Right atrium auricular region (tissue), 2 donors: ENCODE results near the gene SGCA. TPM values are rescaled to one million over a fixed set of nuclear protein-coding genes. Genes with fewer than 3 reads are reported as not detected.
A peak's percentile ranks its signal among the peaks of the same experiment; 100 is the strongest.

Experiments used
- DNase-seq: peaks from one replicate; pipeline ENCODE4 v3.0.0-alpha.2; 2019; ENCODE audit warnings: low spot score
- H3K27ac ChIP-seq, 2 donors: fragments of 200-600 bp; sonication (generic); 1 replicate in 1 of 2; 2 replicates in 1 of 2; pipeline ENCODE4 v1.5.1; 2016 to 2019
- H3K27me3 ChIP-seq, 2 donors: fragments of 200-600 bp; sonication (generic); one replicate each; pipeline versions ENCODE4 v1.5.1 to v1.6.0; 2017 to 2019
- H3K36me3 ChIP-seq: fragments of 200-600 bp; sonication (generic); one replicate; pipeline ENCODE4 v1.5.1; 2016
- H3K4me1 ChIP-seq, 2 donors: fragments of 200-600 bp; sonication (generic); one replicate each; pipeline versions ENCODE4 v1.5.1 to v1.6.0; 2017 to 2019
- H3K4me3 ChIP-seq, 2 donors: fragments of 200-600 bp; sonication (generic); 1 replicate in 1 of 2; 2 replicates in 1 of 2; pipeline ENCODE4 v1.5.1; 2017 to 2019; ENCODE audit warnings: mild to moderate bottlenecking in 1 of 2, moderate library complexity in 1 of 2
- H3K9me3 ChIP-seq, 2 donors: fragments of 200-600 bp; sonication (generic); one replicate each; pipeline ENCODE4 v1.5.1; 2019
- total RNA-seq, 2 donors: library from RNA; depleted of rRNA; stranded (reverse); fragments of >200 nt; gene quantifications; one replicate each; pipeline ENCODE4 v1.1.0, GENCODE V29; 2016
- TF ChIP-seq, protein P1 (sequence below), 2 donors: fragments of 200-600 bp; sonication (generic); IDR thresholded peaks; one replicate each; pipeline ENCODE4 v1.5.1; 2019; ENCODE audit warnings: antibody characterized with exemption in 2 of 2

Gene SGCA
- total RNA-seq, 2 donors from 2014 or later = 120 to 207 TPM

DNA sequence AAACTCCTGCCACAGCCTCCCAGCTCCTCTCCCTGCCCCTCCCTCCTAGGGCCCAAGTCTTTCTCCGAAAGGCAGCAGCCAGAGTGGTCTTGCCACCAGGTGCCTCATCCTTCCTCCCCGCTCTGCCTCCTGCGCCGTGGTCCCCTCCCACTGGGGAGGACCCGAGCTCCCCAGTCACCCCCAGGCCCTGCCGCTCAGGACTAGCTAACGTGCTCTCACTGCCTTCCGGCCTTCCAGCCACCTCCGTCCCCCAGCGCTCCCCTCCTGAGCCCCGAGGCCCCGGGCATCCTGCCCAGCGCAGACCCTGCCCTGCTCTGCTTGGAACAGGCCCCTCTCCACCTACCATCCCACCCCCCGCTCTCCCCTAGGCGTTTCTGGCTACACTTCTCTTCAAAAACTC is 55.0 kb downstream of the SGCA start:
- no peaks in the 10 kb centered on the region for H3K9me3 ChIP-seq
- DNase-seq = no peak
- H3K27me3 ChIP-seq = no peaks in the 10 kb centered on the region
- TF ChIP-seq, protein P1, sequence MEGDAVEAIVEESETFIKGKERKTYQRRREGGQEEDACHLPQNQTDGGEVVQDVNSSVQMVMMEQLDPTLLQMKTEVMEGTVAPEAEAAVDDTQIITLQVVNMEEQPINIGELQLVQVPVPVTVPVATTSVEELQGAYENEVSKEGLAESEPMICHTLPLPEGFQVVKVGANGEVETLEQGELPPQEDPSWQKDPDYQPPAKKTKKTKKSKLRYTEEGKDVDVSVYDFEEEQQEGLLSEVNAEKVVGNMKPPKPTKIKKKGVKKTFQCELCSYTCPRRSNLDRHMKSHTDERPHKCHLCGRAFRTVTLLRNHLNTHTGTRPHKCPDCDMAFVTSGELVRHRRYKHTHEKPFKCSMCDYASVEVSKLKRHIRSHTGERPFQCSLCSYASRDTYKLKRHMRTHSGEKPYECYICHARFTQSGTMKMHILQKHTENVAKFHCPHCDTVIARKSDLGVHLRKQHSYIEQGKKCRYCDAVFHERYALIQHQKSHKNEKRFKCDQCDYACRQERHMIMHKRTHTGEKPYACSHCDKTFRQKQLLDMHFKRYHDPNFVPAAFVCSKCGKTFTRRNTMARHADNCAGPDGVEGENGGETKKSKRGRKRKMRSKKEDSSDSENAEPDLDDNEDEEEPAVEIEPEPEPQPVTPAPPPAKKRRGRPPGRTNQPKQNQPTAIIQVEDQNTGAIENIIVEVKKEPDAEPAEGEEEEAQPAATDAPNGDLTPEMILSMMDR (IDR thresholded peaks at IDR 0.05) = no peak
- no peak overlapping the region for H3K4me3 ChIP-seq
- no peaks in the 10 kb centered on the region for H3K36me3 ChIP-seq
- peak overlapping the region; percentile 8 to 52 for H3K27ac ChIP-seq
- H3K4me1 ChIP-seq = peaks cover 0 to 29% of the 10 kb centered on the region in 2 donors

DNA sequence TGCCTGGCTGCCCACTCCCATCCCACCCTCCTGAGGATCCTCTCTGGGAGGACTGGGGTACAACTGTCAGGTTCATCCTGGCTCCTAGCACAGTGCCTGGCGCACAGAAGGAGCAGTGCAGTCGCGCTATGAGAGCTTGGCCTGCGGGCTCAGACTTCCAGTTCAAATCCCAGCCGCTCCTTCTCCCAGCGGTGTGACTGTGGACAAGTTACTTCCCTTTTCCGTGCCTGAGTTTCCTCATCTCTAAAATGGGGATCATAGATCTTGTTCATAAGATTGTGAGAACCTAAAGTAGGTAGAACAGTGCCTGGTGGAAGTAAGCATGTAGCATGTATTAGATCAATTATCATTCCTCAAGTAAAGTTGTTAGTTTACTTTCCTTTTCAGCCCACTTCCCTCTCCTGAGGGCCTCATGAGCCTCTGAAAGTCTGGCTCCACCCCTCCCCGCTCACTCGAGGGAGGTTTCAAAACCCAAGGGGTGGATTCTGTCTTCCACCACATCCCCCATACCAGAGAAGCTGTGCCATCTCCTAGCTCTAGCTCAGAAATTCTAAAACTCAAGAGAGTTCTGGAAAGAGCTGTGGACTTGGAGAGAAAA is 55.6 kb downstream of the SGCA start:
- peaks cover 0 to 29% of the 10 kb centered on the region in 2 donors for H3K4me1 ChIP-seq
- H3K27ac ChIP-seq = peak overlapping the region; percentile 52 to 62
- TF ChIP-seq, protein P1 (IDR thresholded peaks at IDR 0.05) = no peak
- DNase-seq = no peak
- no peaks in the 10 kb centered on the region for H3K27me3 ChIP-seq
- H3K4me3 ChIP-seq = no peak overlapping the region
- H3K9me3 ChIP-seq = no peaks in the 10 kb centered on the region
- no peaks in the 10 kb centered on the region for H3K36me3 ChIP-seq

GRCh38 chr17:50221864-50222545 is 56.2 kb downstream of the SGCA start:
- H3K4me3 ChIP-seq = no peak overlapping the region
- H3K27ac ChIP-seq = peak overlapping the region; percentile 52 to 62
- peaks cover 0 to 29% of the 10 kb centered on the region in 2 donors for H3K4me1 ChIP-seq
- no peaks in the 10 kb centered on the region for H3K36me3 ChIP-seq
- peaks cover 0 to 5% of the 10 kb centered on the region in 2 donors for H3K9me3 ChIP-seq
- peak; percentile 78 for DNase-seq
- H3K27me3 ChIP-seq = no peaks in the 10 kb centered on the region
- TF ChIP-seq, protein P1 (IDR thresholded peaks at IDR 0.05) = no peak

- H3K27me3 ChIP-seq = no peaks in the 10 kb centered on the region
- H3K9me3 ChIP-seq = peaks cover 0 to 5% of the 10 kb centered on the region in 2 donors
- TF ChIP-seq, protein P1 (IDR thresholded peaks at IDR 0.05) = no peak
- no peak overlapping the region for H3K4me3 ChIP-seq
- peaks cover 0 to 29% of the 10 kb centered on the region in 2 donors for H3K4me1 ChIP-seq
- no peaks in the 10 kb centered on the region for H3K36me3 ChIP-seq
- DNase-seq = no peak
- H3K27ac ChIP-seq = peak overlapping the region in 1 of 2 donors; percentile 52
Measured at GRCh38 chr17:50222922-50223321, 57.1 kb downstream of the SGCA start.

Other genes starting within 250 kb of the SGCA start
- gene DLX4, start 196.8 kb upstream of the SGCA start, total RNA-seq = under 1 TPM in 1 of 2 donors, not detected in 1; 0.71 TPM
- under 1 TPM in 1 of 2 donors, not detected in 1; 0.12 TPM for gene DLX3, start 170.8 kb upstream of the SGCA start, total RNA-seq
- 10 to 100 TPM; 29.5 to 61.8 TPM for gene ITGA3, start 109.9 kb upstream of the SGCA start, total RNA-seq
- 100 to 1,000 TPM; 186 to 214 TPM for gene PDK2, start 70.7 kb upstream of the SGCA start, total RNA-seq
- 1 to 10 TPM in 1 of 2 donors, under 1 TPM in 1; 0.78 to 1.1 TPM for gene SAMD14, start 35.8 kb upstream of the SGCA start, total RNA-seq
- 10 to 100 TPM; 16.9 to 24.2 TPM for gene PPP1R9B, start 15.3 kb upstream of the SGCA start, total RNA-seq
- 100 to 1,000 TPM in 1 of 2 donors, 10 to 100 TPM in 1; 19.8 to 180 TPM for gene COL1A1, start 35.6 kb downstream of the SGCA start, total RNA-seq
- gene TMEM92, start 108.5 kb downstream of the SGCA start, total RNA-seq = not detected
- 10 to 100 TPM; 17.1 to 20.6 TPM for gene XYLT2, start 180.1 kb downstream of the SGCA start, total RNA-seq
- 10 to 100 TPM; 87.1 to 91.0 TPM for gene MRPL27, start 207.2 kb downstream of the SGCA start, total RNA-seq
- under 1 TPM in 1 of 2 donors, not detected in 1; 0.33 TPM for gene EME1, start 207.2 kb downstream of the SGCA start, total RNA-seq
- gene LRRC59, start 231.5 kb downstream of the SGCA start, total RNA-seq = 10 to 100 TPM; 31.7 to 50.6 TPM